Fibroblast of the aortic adventitia (primary cell): ENCODE data around the gene ZNF385D. TPM values are rescaled to one million over a fixed set of nuclear protein-coding genes. Genes with fewer than 3 reads are reported as not detected.
A peak's percentile ranks its signal among the peaks of the same experiment; 100 is the strongest.

Experiments used
- DNase-seq: peaks from one replicate; pipeline ENCODE4 v3.0.0-alpha.2; 2010; ENCODE audit warnings: low read depth
- H3K4me3 ChIP-seq: 2 replicates; pipeline ENCODE4 v1.5.1; 2011; ENCODE audit warnings: low read depth, mild to moderate bottlenecking, control low read depth, low read length, moderate library complexity
- total RNA-seq: library from RNA; depleted of rRNA; stranded (reverse); fragments of >200 nt; gene quantifications from 2 replicates; pipeline ENCODE4 v1.2.3, GENCODE V29; 2012; ENCODE audit warnings: low replicate concordance
- TF ChIP-seq, protein P1 (sequence below): IDR thresholded peaks from 2 replicates; pipeline ENCODE4 v1.5.1; 2011; ENCODE audit warnings: mild to moderate bottlenecking, low read length, control low read depth, inconsistent platforms; ENCODE audit not compliant: insufficient read depth

Gene ZNF385D
- total RNA-seq, 1 donor = 11.5 TPM

DNA sequence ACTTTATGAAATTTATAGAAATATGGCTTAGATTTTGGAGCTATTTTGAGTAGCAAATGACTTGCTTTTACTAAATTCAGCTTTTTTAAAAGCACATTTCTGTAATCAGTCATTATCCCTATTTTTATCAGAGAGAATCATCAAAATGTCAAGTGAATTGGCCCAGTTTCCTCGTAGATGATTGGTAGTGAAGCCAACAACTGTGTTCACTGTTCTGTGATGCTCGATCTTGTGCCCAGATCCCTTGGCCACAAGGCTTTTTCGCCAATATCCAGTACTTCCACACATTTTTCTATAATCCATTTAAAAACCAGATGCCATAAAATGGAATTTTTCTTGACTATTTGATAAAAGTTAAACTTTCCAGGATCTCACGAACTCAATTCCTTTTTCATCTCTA is 336.5 kb downstream of the ZNF385D start:
- no peak for DNase-seq
- TF ChIP-seq, protein P1, sequence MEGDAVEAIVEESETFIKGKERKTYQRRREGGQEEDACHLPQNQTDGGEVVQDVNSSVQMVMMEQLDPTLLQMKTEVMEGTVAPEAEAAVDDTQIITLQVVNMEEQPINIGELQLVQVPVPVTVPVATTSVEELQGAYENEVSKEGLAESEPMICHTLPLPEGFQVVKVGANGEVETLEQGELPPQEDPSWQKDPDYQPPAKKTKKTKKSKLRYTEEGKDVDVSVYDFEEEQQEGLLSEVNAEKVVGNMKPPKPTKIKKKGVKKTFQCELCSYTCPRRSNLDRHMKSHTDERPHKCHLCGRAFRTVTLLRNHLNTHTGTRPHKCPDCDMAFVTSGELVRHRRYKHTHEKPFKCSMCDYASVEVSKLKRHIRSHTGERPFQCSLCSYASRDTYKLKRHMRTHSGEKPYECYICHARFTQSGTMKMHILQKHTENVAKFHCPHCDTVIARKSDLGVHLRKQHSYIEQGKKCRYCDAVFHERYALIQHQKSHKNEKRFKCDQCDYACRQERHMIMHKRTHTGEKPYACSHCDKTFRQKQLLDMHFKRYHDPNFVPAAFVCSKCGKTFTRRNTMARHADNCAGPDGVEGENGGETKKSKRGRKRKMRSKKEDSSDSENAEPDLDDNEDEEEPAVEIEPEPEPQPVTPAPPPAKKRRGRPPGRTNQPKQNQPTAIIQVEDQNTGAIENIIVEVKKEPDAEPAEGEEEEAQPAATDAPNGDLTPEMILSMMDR = no peak
- no peak overlapping the region for H3K4me3 ChIP-seq

DNA sequence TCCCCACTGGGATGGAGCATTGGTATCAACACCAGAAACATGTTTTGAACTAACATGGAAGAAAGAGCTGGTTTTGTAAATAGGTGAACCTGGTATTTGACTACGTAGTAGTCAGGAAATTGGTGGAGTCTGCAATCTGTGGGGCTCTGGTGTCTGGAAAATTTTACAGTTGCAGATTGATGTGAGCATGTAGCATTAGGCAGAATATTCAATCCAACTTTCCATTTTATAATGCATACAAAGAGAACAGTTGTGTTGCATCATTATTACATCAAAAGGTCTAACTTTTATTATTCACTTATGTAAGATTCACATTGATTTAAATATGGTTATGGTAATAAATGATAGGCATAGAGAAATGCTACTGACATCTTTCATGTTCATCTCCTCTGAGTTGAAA is 340.0 kb downstream of the ZNF385D start:
- no peak for DNase-seq
- TF ChIP-seq, protein P1 = no peak
- no peak overlapping the region for H3K4me3 ChIP-seq

DNA sequence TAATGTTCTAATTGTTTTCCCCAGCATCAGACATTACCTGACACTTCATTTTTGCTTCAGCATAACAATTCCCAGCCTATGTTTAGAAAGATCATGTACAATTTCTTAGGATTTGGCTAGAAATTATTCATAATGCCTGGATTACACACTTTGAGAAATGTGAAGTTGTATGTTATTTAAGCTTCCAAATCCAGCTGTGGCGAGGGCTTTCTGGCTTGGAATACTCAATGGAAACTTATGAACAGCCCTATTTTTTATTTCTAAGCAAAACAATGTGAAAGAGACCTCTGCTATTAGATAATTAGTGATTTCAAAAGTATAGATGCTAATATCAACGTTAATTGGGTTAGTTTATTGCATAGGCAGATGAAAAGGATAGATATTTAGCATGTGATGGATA is 341.6 kb downstream of the ZNF385D start:
- no peak for DNase-seq
- H3K4me3 ChIP-seq = no peak overlapping the region
- TF ChIP-seq, protein P1 = no peak

DNA sequence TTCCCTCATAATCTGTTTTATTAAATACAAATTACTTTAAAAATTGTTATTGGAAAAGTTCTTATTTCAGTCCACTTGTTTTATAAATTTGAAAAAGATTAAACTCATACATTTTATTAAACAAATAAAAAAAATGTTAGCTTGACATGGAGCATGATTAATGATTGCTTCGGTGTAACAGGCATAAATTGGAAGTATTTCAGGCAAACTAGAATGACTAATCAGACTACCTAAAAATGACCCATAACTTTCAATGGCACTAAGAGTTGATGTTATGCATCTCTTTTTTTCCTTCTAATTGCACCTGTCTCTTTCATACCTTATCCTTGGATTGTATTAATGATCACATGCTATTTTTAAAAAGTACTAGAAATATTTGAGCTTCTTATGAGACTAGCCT is 343.3 kb downstream of the ZNF385D start:
- DNase-seq = peak; percentile 12
- no peak overlapping the region for H3K4me3 ChIP-seq
- TF ChIP-seq, protein P1 = no peak

DNA sequence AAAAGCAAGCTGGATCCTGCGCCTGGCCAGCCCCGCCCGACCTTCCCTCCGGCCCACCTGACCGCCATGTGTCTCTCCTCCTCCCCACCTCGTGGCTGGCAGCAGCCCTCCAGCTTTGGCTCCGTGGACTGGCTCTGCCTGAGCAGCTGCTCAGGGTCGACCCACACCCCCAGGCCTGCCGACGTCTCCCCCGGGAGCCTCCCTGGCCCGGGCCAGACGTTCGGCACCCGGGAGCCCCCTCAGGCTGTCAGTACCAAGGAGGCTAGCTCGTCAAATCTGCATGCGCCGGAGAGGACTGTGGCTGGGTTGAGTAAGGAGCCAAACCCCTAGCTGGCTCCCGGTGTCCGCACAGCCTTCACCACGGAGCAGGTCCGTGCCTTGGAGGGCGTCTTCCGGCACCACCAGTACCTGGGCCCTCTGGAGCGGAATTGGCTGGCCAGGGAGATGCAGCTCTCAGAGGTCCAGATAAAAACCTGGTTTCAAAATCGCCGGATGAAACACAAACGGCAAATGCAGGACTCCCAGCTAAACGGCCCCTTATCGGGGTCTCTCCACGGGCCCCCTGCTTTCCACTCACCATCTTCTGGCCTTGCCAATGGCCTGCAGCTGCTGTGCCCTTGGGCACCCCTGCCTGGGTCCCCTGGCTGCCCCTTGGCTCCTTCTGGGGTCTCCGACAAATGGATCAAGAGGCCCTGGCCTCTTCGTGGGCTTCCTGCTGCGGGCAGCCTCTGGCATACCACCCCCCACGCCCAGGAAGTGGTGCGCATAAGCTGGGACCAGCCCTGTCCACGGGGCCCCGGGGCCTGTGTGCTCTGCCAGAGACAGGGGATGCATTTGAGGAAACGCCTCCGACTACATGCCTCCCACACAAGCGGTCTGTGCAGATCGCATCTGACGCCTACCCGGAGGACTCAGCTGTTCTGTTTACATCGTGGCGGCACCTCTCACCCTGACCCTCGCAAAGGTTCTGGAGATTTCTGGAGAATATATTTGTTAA is 345.0 kb downstream of the ZNF385D start:
- no peak overlapping the region for H3K4me3 ChIP-seq
- no peak for DNase-seq
- TF ChIP-seq, protein P1 = no peak

GRCh38 chr3:21398461-21398860 is 352.5 kb downstream of the ZNF385D start:
- no peak overlapping the region for H3K4me3 ChIP-seq
- TF ChIP-seq, protein P1 = no peak
- DNase-seq = no peak
